ENCODE results near the gene MLEC.

DNA sequence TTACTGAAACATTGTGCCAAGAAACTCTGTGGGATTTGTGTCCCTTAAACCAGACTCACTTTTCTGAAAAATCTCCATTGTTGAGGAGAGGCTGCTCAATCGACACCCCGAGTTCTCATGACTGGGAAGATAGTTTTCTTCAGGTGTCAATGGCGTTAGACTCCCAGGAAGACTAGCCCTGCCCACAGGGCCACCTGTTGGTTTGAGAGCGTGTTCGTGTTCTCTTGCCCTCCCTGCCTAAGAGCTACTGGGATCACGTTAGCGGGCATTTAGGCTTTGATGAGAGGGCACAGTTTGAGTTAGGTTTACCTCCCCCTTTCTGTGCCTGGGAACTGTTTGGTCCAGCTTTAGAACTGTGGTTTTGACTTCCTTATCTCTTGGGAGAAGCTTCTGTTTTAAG lies 12.6 kb downstream of the MLEC start:
- TF ChIP-seq POLR2A (IDR thresholded peaks at IDR 0.05; ENCODE audit: low read depth, low read length) (no peak), PAX5 (IDR thresholded peaks at IDR 0.05; ENCODE audit: insufficient read depth, low read length, severe bottlenecking) (no peak), TAF1 (IDR thresholded peaks at IDR 0.05; ENCODE audit: low read depth, low read length) (no peak), POLR2AphosphoS5 (IDR thresholded peaks at IDR 0.05; ENCODE audit: low read depth, low read length) (no peak), POU2F2 (IDR thresholded peaks at IDR 0.05; ENCODE audit: low read depth, low read length) (no peak)
